GM06990 (cell line): Measurements from ENCODE around the gene IQCK.

Experiments used
- DNase-seq: peaks from one replicate; pipeline ENCODE4 v3.0.0-alpha.2; 2011; ENCODE audit not compliant: insufficient read length; ENCODE audit errors: extremely low read depth
- H3K27me3 ChIP-seq: replicated peaks from 2 replicates; pipeline ENCODE4 v1.6.0; 2011; ENCODE audit warnings: low read length; ENCODE audit not compliant: control insufficient read depth, insufficient read depth
- H3K36me3 ChIP-seq: 2 replicates; pipeline ENCODE4 v1.5.1; 2011; ENCODE audit warnings: low read length; ENCODE audit not compliant: control insufficient read depth, insufficient read depth
- H3K4me3 ChIP-seq: replicated peaks from 2 replicates; pipeline ENCODE4 v1.5.1; 2011; ENCODE audit warnings: low read depth, mild to moderate bottlenecking, control low read depth, low read length
- TF ChIP-seq, protein P1 (sequence below): IDR thresholded peaks from 2 replicates; pipeline ENCODE4 v1.5.1; 2011; ENCODE audit warnings: low read length, control low read depth, mild to moderate bottlenecking, inconsistent platforms; ENCODE audit not compliant: insufficient read depth, poor library complexity, severe bottlenecking

The IQCK gene

DNA sequence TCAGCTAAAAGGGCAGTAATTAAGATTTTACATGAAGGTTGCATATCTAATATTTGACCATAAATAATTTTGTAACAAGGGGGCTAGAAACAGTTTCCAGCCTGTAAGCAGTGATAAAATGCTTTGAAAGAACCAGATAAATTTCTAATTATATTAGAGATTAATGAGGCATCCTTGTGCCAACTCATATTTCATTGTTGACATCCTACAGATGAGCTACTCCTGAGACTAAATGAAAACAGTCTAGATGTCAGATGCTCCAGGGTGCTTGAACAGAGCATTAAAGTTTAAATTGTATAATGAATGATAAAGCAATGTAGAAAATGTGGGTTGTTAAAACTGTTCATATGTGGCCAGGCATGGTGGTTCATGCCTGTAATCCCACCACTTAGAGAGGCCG, 23.3 kb downstream of the IQCK start:
- TF ChIP-seq, protein P1, sequence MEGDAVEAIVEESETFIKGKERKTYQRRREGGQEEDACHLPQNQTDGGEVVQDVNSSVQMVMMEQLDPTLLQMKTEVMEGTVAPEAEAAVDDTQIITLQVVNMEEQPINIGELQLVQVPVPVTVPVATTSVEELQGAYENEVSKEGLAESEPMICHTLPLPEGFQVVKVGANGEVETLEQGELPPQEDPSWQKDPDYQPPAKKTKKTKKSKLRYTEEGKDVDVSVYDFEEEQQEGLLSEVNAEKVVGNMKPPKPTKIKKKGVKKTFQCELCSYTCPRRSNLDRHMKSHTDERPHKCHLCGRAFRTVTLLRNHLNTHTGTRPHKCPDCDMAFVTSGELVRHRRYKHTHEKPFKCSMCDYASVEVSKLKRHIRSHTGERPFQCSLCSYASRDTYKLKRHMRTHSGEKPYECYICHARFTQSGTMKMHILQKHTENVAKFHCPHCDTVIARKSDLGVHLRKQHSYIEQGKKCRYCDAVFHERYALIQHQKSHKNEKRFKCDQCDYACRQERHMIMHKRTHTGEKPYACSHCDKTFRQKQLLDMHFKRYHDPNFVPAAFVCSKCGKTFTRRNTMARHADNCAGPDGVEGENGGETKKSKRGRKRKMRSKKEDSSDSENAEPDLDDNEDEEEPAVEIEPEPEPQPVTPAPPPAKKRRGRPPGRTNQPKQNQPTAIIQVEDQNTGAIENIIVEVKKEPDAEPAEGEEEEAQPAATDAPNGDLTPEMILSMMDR: no peak
- H3K36me3 ChIP-seq: no peaks in the 10 kb centered on the region
- no peak overlapping the region for H3K4me3 ChIP-seq
- no peaks in the 10 kb centered on the region for H3K27me3 ChIP-seq
- no peak for DNase-seq

DNA sequence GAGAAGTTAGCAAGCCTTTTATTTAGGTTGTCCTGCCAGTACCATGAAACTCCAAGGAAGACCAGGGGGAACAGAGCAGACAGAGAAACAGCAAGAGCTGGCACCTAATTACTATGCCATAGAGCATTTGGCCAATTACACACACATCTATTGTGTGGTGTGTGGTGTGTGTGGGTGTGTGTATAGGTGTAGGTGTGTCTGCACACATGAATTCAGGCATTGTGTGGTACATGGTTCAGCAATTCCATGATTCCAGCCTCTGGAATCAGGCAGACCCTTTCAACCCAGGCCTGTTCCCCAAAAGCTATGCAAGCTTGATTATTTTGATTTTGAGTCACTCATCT, 25.7 kb downstream of the IQCK start:
- H3K36me3 ChIP-seq: no peaks in the 10 kb centered on the region
- H3K27me3 ChIP-seq: no peaks in the 10 kb centered on the region
- H3K4me3 ChIP-seq: no peak overlapping the region
- no peak for DNase-seq
- TF ChIP-seq, protein P1: no peak

DNA sequence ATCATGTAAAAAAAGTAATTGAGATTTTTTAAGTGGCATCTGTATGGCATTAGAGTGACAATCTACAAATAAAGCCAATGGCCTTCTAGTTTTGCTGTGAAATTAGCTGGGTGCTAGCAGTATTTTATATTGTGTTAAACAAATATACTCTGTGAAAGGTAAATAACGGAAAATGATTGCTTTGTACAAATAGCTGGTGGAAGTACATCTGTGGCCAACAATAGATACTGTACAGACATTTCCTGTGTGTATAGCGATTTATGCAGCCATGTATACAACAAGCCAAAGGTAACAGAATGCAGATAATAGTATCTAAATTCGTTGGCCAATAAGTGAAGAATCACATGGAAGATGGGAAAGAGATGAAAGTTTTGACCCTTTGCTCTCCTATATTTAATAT, 26.6 kb downstream of the IQCK start:
- Histone ChIP-seq H3K36me3 (no peaks in the 10 kb centered on the region), H3K4me3 (no peak overlapping the region), H3K27me3 (no peaks in the 10 kb centered on the region)
- TF ChIP-seq, protein P1: no peak
- DNase-seq: no peak

DNA sequence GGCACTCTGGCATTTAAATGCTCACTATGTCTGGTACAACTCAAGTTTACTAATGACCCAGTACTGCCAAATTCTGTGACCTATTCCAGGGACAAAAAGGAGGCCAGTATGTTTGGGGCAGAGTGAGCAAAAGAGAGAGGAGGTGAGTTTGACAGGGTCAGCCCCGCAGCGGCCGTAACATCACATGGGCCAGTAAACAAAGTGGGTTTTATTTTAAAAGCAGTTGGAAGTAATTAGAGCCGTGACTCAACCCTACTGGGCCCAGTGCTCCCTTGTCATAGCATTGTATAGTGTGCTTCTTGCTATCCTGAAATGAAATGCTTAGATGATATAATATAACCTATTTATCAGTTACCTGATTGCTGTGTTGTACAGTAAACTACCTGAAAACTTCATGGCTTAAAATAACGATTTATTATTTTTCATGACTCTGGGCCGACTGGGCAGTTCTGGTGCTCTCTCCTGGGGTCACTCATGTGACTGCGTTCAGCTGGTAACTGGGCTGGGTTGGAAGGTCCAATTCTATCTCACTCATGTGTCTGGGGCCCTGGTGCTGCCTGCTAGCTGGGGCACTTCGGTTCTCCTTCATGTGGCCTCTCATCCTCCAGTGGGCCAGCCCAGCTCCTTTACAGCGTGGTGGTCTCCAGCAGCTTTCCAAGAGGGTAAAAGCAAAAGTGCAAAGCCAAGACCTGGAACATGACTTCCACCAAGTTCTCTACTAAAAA, 27.4 kb downstream of the IQCK start:
- Histone ChIP-seq H3K36me3 (no peaks in the 10 kb centered on the region), H3K4me3 (no peak overlapping the region), H3K27me3 (no peaks in the 10 kb centered on the region)
- no peak for DNase-seq
- TF ChIP-seq, protein P1: no peak

DNA sequence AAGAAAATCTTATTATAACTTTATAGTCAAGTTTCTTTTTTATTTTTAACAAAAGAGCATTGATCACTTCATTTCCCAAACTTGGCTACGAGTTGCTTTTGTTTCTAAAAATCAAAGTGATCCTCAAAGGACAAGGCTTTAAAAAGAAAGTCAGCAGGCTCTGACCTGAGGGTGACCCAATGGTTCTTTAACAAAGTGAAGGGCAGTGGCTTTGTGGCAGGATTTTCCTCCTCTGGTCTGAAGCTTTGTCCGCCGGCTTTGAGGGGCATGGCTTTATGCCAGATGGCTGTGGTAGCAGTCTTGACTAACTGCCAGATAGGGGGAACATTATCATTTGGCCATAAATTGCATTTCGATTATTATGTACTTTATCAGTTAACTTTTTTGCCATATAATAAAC, 28.5 kb downstream of the IQCK start:
- H3K36me3 ChIP-seq: no peaks in the 10 kb centered on the region
- no peak for DNase-seq
- H3K4me3 ChIP-seq: no peak overlapping the region
- no peaks in the 10 kb centered on the region for H3K27me3 ChIP-seq
- TF ChIP-seq, protein P1: no peak
